Measurements from ENCODE around the gene ZMYND12. TPM values are rescaled to one million over a fixed set of nuclear protein-coding genes. Genes with fewer than 3 reads are reported as not detected.

Gene ZMYND12
- polyA plus RNA-seq, 4 donors = 1.0 to 5.1 (median 3.6) TPM

- DNase-seq (ENCODE audit: low read depth in 4 of 4, low spot score in 3 of 4) = no peak
These were observed 13.2 kb downstream of the ZMYND12 start for GRCh38 chr1:42442662-42443061.

- no peak for DNase-seq (ENCODE audit: low read depth in 4 of 4, low spot score in 3 of 4)
These were observed 15.9 kb downstream of the ZMYND12 start for GRCh38 chr1:42439940-42440339.

DNA sequence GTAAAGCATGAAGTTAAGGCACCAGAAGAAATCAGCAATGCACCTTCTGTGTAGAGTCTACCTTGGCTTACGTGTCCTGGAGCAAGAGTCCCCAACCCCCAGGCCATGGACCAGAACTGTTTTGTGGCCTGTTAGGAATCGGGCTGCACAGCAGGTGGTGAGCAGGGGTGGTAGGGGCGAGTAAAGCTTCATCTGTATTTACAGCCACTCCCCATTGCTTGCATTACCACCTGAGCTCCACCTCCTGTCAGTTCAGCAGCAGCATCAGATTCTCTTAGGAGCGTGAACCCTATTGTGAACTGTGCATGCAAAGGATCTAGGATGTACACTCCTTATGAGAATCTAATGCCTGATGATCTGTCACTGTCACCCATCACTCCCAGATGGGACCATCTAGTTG, 21.5 kb downstream of the ZMYND12 start:
- no peak for DNase-seq (ENCODE audit: low read depth in 4 of 4, low spot score in 3 of 4)

- DNase-seq (ENCODE audit: low read depth in 4 of 4, low spot score in 3 of 4) = no peak
These were observed 22.5 kb downstream of the ZMYND12 start for GRCh38 chr1:42433369-42433768.

DNA sequence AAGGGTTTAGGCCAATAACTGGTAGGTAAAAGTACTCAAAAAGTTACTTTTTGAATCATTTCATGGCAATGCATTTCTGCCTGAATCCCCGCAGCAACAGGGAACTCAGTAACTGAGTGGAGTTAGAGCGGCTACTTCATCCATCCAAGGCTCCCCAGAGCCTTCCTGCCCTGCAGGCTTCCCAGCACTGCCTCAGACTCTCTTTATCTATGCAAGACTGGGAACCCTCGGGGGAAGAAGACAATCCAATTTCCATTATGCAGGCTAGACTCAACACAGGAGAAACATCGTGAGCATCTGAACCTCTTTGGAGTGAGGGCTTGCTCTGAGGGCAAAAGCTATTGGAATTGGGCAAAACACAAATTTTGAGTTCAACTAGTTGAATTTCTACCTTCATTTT, 23.1 kb downstream of the ZMYND12 start:
- DNase-seq (ENCODE audit: low read depth in 4 of 4, low spot score in 3 of 4) = no peak

DNA sequence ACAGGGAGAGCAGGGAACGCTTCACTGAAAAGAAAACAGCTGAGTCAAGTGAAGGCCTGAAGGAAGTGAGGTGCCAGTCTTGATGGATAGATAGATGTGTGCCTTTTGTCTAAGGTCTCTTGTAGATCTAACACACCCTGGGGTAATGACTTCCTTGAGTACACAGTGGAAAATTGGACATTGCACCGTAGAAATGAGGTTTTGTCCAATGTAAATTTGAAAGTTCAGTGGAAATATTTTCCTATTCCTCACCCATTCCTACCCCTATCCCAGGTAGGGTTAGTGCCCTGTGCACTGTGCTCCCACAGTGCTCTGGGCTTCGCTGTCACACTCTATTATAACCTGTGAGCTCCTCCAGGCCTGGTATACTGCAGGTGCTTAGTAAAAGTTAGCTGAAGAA, 24.3 kb downstream of the ZMYND12 start:
- no peak for DNase-seq (ENCODE audit: low read depth in 4 of 4, low spot score in 3 of 4)

DNA sequence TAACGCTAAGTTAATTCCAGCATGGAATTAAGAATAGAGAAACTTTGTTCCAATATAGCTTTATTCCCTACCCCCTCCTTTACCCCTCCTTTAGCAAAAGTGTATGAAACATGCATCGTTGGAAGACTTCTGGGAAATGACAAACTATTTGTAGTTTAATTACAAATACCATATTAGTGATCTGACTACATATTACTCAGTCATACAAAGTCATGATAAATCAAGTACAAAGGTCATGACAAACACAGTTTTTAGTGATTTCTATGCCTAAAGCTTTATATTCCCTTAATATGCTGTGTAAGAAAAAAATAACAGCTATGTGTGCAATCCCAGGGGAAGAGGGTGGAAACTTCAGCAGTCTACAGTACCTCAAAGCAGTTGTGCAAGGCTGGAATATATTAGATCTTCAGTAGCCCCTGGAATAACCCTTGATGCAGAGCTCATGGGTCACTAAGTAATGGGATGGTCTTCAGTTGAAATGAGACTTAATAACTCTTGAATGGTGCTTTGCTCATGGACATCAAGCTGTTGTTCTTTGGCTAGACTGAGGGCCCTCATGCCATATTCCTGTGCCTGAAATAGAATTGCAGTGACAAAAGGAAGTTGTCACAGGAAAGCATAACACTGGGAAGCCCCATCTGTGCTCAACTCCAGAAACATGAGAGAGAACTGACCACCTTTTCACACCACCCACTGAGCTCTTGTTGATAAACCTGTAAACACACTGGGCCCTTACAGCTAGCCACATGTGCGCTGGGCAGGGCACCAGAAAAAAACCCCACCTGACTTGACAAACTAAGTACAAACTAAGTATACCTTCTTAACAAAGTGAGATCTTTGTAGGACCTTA, 25.3 kb downstream of the ZMYND12 start:
- no peak for DNase-seq (ENCODE audit: low read depth in 4 of 4, low spot score in 3 of 4)

GRCh38 chr1:42429603-42430002, 26.2 kb downstream of the ZMYND12 start:
- DNase-seq (ENCODE audit: low read depth in 4 of 4, low spot score in 3 of 4) = no peak

GRCh38 chr1:42427240-42427639, 28.6 kb downstream of the ZMYND12 start:
- no peak for DNase-seq (ENCODE audit: low read depth in 4 of 4, low spot score in 3 of 4)

- DNase-seq (ENCODE audit: low read depth in 4 of 4, low spot score in 3 of 4) = no peak
These were observed 31.6 kb downstream of the ZMYND12 start for GRCh38 chr1:42424201-42424600.

DNA sequence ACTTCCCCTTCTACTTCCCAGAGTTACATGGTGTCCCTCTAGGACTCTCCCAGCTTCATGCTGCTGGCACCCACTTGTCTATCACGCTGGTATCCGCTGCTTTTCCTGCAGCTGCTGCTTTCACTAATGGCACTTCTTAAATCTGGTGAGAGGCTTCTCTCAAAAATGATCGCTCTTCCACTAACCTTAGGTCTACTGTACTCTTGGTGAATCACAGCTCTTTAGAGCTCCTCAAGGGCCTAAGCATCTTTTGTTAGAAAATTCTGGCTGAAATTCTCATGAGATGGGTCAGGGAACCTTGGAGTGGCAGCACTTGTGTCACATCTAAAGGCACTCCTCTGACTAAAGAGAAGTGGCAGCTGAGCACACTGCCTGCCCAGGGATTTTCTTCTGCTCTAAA, 32.1 kb downstream of the ZMYND12 start:
- DNase-seq (ENCODE audit: low read depth in 4 of 4, low spot score in 3 of 4) = no peak

DNA sequence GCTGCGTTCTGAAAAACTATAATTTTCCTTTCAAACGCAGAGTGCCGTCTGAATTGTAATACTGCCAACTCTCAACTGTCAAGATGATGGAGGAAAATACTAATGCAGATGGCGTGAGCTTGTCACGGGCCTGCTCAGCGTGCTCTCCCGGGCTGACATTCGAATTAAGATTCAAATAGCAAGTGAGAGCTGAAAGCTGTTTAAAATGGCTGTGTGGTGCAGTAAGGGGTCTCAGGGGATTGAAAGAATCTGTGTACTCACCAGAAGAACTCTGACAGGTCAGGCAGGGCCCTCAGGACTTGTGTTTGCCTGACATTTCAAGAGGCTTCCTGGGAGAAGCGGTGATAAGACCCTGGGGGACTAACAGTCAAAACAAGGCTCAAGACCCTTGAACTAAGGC, 33.1 kb downstream of the ZMYND12 start:
- no peak for DNase-seq (ENCODE audit: low read depth in 4 of 4, low spot score in 3 of 4)

DNA sequence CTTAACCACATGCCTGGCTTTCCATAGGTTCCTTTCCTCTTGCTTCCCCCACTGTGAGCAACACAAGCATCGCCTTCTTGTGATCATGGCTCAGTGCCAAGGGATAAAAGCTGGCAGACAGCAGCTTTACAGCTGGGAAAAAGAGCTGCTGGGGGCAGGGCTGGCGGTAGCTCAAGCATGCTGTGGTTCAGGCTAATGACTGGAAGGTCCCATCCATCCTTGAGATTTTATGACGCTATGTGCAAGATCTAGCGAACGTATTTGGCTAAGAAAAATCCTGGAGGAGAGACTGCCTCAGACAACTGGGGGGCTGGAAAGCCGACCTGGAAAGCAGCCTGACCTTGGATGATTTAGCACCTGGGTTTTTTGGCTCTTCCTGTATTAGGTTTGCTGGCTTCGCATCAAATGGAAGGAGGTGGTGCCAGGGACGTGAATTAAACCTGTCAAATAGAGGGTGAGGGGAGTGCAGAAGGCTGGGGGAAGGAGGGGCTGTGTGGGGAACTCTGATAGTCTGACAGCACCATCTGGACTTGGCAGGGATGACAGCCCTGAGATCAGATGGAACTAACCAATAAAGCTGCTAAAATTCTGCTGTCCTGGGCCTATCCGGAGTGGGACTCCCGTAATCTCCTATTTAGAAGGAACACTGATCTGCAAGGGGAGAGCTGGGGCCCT, 34.8 kb downstream of the ZMYND12 start:
- peak; percentile 73 to 89 (median 78) for DNase-seq (ENCODE audit: low read depth in 4 of 4, low spot score in 3 of 4)

GRCh38 chr1:42420121-42420520, 35.7 kb downstream of the ZMYND12 start:
- no peak for DNase-seq (ENCODE audit: low read depth in 4 of 4, low spot score in 3 of 4)

GRCh38 chr1:42419126-42419821, 36.5 kb downstream of the ZMYND12 start:
- no peak for DNase-seq (ENCODE audit: low read depth in 4 of 4, low spot score in 3 of 4)

DNA sequence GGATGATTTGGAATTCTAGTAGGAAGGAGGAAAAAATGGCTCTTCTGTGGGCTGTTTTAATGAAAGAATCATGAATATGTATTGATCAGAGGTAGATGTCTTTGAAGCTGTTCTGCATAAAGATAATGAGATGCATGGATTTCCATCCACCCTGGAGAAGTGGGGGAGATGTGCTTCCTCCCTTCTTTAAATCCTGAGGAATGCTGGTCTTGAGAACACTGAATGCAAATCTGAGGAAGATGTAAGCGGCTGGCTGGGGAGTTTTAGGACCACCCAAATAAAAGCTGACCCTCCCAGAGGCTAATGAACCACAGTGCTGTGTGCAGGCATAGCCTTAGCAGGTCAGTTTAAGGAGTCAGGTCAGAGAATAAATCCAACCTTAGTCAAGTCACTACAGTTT, 37.3 kb downstream of the ZMYND12 start:
- no peak for DNase-seq (ENCODE audit: low read depth in 4 of 4, low spot score in 3 of 4)

GRCh38 chr1:42417166-42417565, 38.7 kb downstream of the ZMYND12 start:
- DNase-seq (ENCODE audit: low read depth in 4 of 4, low spot score in 3 of 4) = no peak

DNA sequence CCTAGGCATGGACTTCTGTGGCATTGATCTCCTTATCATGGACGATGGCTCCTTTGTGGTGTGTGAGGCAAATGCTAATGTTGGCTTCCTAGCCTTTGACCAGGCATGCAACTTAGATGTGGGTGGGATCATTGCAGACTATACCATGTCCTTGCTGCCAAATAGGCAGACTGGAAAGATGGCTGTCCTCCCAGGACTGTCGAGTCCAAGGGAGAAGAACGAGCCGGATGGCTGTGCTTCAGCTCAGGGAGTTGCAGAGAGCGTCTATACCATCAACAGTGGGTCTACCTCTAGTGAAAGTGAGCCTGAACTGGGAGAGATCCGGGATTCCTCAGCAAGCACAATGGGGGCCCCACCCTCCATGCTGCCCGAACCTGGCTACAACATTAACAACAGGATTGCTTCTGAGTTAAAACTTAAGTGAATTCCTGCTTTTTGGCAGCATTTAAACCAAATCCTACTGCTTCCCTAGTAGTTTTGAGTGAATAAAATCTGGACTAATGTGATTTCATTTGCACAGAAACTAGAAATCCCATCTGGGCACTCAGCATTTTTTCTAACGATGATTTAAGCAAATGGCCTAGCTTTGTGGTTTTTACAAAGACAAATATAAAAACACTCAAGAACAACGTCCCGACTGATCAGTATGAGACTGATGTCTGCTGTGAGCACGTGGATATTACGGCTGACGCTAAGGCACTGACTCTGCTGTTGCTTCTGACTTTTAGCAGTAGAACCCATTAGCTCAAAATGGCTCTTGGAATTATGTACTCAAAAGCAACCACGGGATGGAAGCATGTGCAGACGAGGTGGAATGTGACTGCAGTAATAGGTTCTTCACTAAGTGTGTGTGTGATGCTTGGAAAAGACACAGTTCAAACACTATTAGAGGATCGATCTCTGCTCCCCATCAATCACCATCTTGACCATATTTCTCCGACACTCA, 41.0 kb downstream of the ZMYND12 start:
- DNase-seq (ENCODE audit: low read depth in 4 of 4, low spot score in 3 of 4) = no peak

GRCh38 chr1:42403880-42404400, 51.9 kb downstream of the ZMYND12 start:
- DNase-seq (ENCODE audit: low read depth in 4 of 4, low spot score in 3 of 4) = no peak

Data from left renal pelvis (tissue), 4 donors.